ENCODE measurements around the gene DNMT3A.

The DNMT3A gene

DNA sequence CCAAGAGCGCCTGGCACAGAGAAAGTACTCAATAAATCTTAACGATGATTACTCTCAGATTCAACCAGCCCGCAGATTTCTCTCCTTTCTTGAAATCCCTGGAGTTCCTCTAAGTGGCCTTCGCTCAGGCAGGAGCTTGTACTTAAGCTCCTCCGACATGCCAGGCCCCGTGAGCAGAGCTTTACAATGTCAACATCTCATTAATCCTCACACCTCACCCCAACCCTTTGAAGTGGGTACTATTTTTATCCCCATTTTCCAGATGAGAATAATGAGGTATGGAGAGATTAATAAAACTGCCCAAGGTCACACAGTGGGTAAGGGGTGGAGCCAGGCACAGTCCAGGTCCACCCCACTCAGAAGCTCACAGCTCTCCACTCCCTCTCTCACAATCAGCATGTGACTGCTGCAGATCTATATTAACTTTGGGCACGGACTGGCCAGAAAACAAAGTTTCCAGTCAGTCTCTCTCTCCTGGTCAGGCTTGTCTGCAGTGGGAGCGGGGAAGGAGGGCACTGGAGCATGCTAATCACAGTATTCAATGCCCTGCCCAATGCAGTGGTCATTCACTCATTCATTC, 18.0 kb downstream of the DNMT3A start:
- no peak for DNase-seq

DNA sequence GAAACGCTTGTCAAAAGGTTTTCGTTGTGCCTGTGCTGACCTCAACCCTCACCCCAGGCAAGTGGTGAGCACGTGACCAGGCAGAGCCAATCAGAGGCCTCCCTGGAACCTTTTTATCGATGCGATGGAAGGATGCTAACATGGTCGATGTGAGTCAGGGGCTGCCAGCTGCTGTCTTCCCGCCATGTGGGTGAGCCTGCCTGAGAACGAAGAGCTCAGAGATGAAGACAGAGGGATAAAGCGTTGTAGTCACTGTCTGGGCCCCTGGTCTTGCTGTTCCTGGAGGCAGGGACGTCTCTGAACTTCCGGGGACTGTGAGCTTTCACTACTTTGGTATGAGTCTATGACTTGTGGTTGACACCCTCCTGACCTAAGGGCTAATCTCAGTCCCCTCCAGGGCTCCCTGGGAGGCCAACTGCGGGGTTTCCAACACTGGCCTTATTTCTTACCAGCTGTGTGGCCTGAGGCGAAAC, 18.6 kb downstream of the DNMT3A start:
- DNase-seq: no peak

DNA sequence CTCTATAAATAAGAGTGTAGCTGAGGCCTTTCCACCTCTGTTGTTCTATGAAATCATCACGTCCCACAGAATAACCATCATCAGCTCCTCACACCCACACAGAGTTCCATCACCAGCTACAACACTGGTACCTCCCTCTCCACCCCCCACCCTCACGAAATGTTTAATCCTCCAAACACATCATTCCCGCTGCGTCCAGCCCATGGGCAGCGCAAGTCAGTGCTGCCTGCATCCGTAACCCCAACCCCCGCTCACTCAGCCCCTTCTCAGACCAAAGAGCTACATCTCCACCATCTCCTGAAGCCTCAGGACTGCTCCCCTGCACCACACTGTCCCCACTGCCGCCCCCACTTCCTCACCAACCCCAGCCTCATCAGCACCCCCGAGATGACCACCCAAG, 19.4 kb downstream of the DNMT3A start:
- DNase-seq: no peak

DNA sequence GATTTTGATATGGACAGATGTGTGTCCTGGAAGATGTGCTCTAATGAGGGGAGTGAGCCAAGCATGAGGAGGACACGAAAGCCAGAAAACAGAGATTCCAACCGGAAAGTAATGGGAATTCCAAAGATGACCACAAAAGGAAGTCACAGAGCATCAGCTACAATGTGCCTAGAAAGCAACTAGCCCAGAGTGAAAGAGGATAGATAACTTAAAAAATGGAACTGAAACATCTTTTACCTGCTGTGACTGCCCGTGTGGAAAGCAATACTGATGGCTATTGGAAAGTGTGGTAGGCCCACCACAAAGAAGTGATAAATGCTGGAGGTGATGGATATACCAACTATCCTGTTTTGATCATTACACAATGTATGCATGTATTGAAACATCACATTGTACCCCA, 21.6 kb downstream of the DNMT3A start:
- no peak for DNase-seq

GRCh38 chr2:25316101-25316500, 25.6 kb downstream of the DNMT3A start:
- DNase-seq: peak; percentile 56

DNA sequence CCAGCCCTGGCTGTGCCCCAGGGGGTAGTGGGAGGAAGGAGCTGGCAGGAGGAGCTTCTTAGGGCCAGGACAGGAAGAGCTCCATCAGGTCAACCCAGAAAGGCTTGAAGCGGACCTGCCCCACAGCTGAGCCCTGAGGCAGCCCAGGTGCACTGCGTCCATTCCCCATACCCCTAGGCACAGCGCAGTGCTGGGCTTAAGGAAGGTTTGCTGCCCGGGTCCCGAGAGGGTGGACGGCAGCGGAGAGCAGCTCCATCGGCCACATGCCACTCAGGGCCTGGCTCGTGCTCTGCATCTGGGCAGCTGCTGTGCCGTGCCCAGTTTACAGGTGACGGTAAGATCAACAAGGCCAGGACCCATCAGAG, 26.4 kb downstream of the DNMT3A start:
- DNase-seq: no peak

- peak; percentile 65 for DNase-seq
These were observed 27.0 kb downstream of the DNMT3A start for GRCh38 chr2:25314514-25315315.

GRCh38 chr2:25313711-25314513, 27.8 kb downstream of the DNMT3A start:
- no peak for DNase-seq

GRCh38 chr2:25312958-25313710, 28.6 kb downstream of the DNMT3A start:
- no peak for DNase-seq

- no peak for DNase-seq
These were observed 29.7 kb downstream of the DNMT3A start for GRCh38 chr2:25311865-25312575.

GRCh38 chr2:25310965-25311864, 30.5 kb downstream of the DNMT3A start:
- DNase-seq: no peak

GRCh38 chr2:25310709-25310964, 31.1 kb downstream of the DNMT3A start:
- no peak for DNase-seq

DNA sequence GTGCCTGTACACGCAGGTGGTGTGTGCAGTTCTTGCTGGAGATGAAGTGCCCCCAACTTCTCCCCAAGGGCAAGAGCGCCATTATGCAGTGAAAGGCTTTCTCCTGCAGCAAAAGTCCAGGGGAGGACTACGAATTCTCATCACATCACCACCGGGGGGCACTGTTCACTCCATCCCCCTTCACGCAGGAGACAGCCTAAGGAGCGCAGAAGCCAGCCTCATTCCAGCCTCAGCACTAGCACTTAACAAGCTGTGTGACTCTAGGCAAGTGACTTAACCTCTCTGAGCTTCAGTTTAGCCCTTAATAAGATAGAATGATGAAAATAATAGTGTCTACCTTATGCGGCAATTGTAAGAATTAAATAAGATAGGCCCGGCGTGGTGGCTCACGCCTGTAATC, 32.3 kb downstream of the DNMT3A start:
- DNase-seq: peak; percentile 65

DNA sequence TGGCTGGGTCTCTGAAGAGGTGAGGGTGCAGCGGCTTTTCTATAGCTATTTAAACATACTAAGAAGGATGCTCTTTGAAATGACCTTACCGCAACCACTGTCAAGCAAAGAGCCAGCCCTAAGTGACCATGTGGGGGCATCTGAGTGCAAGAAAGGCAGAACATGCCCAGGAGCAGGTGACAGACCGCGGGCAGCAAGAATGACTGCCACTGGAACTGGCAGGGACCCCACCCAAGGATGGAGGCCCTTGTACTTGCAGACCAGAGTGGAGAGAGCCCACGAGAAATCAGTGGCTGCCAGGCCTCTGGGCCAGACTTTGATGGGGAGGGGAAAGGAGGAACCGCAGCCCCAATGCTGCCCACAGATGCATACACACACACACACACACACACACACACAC, 33.1 kb downstream of the DNMT3A start:
- no peak for DNase-seq

- no peak for DNase-seq
These were observed 33.7 kb downstream of the DNMT3A start for GRCh38 chr2:25307949-25308557.

DNA sequence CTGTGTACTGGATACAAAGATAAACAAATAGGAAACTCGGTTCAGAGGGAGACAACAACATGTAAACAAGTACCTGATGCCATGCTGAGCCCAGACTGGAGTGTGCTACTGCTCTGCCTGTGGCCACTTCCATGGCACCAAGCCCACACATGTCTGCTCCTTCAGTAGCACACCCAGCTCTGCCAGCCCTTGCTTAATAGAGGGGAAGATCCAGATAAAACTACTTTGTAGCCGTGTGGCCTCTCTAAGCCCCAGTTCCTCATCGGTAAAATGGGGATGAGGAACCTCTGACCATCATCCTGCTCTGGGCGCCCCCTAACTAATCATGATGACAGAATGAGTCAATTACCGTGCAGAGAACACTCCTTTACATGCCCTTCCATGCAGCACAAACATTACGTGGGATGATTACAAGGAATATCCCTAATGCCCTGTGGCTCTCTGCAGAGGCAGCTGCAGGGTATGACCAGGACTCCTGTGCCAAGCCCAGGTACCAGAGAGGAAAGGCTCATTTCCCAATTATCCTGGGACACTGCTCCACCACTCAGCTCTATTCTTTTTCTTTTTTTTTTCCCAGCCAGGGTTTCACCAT, 34.9 kb downstream of the DNMT3A start:
- DNase-seq: no peak

GRCh38 chr2:25305775-25306174, 36.0 kb downstream of the DNMT3A start:
- DNase-seq: no peak

DNA sequence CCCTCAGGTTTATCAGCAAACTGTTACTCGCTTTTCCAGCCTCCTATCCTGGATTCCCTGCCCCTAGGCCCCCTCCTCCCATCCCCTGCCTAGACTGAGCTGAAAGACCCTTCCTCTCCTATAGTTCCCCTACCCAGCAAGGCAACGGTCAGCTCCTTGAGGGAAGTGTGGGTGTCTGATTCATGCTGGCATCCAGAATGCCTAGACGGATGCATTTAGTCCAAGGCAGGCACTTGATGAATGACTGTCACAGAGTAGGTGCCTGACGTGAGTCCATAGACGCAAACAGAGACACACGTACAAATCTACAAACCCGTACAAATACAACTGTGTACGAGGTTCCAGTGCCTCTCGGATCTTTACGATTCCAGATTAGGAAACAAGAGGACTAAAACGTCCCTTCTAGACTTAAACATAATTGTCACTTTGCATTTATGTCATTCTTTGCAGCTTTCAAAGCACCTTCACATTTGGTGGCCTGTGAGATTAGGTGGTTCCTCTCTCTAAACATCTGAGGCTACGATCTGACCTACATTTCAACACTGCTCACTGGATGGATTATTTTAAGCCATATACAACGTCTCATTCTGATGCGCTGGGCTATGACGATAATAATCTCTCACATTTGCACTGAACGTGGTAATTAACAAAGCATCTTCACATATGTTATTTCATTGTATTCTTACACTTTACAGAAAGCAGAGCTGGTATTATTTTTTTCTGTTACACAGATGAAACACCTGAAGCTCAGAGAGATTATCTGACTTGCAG, 36.7 kb downstream of the DNMT3A start:
- DNase-seq: no peak

- DNase-seq: no peak
These were observed 37.4 kb downstream of the DNMT3A start for GRCh38 chr2:25304321-25304720.

Measured in GDM1 (cell line).